Calu3 (cell line): Measurements from ENCODE around the gene MRTFA. TPM values are rescaled to one million over a fixed set of nuclear protein-coding genes. Genes with fewer than 3 reads are reported as not detected.

Source experiments
- BruUV-seq: library from RNA; stranded (reverse); fragments of 400-500 nt; replicated peaks from 2 replicates; lab custom pipeline; 2021; lab: Mats Ljungman, UMichigan
- CTCF ChIA-PET: fragments of 300-600 bp; sonication (Branson Sonifier 250); formaldehyde crosslinking; loops from one replicate; lab custom pipeline; 2022; ENCODE audit warnings: antibody characterized with exemption; lab: Charles Lee
- DNase-seq: peaks from one replicate; pipeline ENCODE4 v3.0.0; 2022
- H3K27ac Mint-ChIP-seq: one replicate; pipeline ENCODE4 v1.8.0; 2022; ENCODE audit warnings: mixed read lengths; ENCODE audit not compliant: unreplicated experiment
- H3K27me3 Mint-ChIP-seq: one replicate; pipeline ENCODE4 v1.8.0; 2022; ENCODE audit warnings: mixed read lengths; ENCODE audit not compliant: unreplicated experiment
- H3K36me3 Mint-ChIP-seq: one replicate; pipeline ENCODE4 v1.8.0; 2022; ENCODE audit warnings: mild to moderate bottlenecking, moderate library complexity, mixed read lengths; ENCODE audit not compliant: insufficient read depth, unreplicated experiment
- H3K4me1 Mint-ChIP-seq: one replicate; pipeline ENCODE4 v1.8.0; 2022; ENCODE audit warnings: mild to moderate bottlenecking, low read depth, mixed read lengths; ENCODE audit not compliant: unreplicated experiment
- H3K4me3 Mint-ChIP-seq: one replicate; pipeline ENCODE4 v1.8.0; 2022; ENCODE audit warnings: mild to moderate bottlenecking, low read depth, moderate library complexity, mixed read lengths; ENCODE audit not compliant: unreplicated experiment
- H3K9me3 Mint-ChIP-seq: one replicate; pipeline ENCODE4 v1.8.0; 2022; ENCODE audit warnings: low read depth, mixed read lengths; ENCODE audit not compliant: unreplicated experiment
- intact Hi-C: fragments of 100-400 bp; cut with micrococcal nuclease; formaldehyde crosslinking; loops from one replicate; pipeline ENCODE4 v1.10.0; 2022; ENCODE audit not compliant: unreplicated experiment
- total RNA-seq: library from RNA; stranded (reverse); gene quantifications from 2 replicates; pipeline ENCODE4 v1.2.3, GENCODE V29; 2022
- TF ChIP-seq, protein P1 (sequence below): fragments of 200-600 bp; IDR thresholded peaks from one replicate; pipeline ENCODE4 v1.8.0; 2022; ENCODE audit warnings: antibody characterized with exemption; ENCODE audit not compliant: unreplicated experiment

MRTFA gene
- total RNA-seq, 1 experiment from 2014 or later, result 54.1 TPM

DNA sequence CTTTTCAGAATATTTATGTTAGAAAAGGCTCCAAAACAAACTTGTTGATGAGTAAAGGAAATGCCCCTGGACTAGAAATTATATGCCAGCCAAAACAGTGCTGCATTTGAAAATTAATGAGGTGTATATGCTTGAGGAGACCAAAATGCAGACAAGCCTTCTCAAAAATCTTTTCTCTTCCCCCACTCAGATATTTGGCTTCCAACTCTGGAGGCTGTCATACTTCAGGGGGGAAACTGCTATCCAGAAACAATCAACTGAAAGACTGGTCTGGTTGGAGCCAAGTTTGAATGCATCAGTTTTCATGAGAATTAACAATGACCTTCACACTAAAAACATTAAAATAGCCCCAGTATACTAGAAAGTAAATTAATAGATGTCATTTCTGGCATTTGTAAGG, 167.9 kb downstream of the MRTFA start:
- no peaks in the 10 kb centered on the region for H3K9me3 Mint-ChIP-seq
- no peaks in the 10 kb centered on the region for H3K36me3 Mint-ChIP-seq
- CTCF ChIA-PET, result no interaction called here
- H3K27me3 Mint-ChIP-seq, result no peaks in the 10 kb centered on the region
- intact Hi-C loops, result no loop called here
- TF ChIP-seq, protein P1, sequence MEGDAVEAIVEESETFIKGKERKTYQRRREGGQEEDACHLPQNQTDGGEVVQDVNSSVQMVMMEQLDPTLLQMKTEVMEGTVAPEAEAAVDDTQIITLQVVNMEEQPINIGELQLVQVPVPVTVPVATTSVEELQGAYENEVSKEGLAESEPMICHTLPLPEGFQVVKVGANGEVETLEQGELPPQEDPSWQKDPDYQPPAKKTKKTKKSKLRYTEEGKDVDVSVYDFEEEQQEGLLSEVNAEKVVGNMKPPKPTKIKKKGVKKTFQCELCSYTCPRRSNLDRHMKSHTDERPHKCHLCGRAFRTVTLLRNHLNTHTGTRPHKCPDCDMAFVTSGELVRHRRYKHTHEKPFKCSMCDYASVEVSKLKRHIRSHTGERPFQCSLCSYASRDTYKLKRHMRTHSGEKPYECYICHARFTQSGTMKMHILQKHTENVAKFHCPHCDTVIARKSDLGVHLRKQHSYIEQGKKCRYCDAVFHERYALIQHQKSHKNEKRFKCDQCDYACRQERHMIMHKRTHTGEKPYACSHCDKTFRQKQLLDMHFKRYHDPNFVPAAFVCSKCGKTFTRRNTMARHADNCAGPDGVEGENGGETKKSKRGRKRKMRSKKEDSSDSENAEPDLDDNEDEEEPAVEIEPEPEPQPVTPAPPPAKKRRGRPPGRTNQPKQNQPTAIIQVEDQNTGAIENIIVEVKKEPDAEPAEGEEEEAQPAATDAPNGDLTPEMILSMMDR, result no peak
- H3K4me3 Mint-ChIP-seq, result no peak overlapping the region
- H3K4me1 Mint-ChIP-seq, result no peaks in the 10 kb centered on the region
- H3K27ac Mint-ChIP-seq, result no peak overlapping the region
- BruUV-seq, result no TSS peak
- DNase-seq, result no peak

DNA sequence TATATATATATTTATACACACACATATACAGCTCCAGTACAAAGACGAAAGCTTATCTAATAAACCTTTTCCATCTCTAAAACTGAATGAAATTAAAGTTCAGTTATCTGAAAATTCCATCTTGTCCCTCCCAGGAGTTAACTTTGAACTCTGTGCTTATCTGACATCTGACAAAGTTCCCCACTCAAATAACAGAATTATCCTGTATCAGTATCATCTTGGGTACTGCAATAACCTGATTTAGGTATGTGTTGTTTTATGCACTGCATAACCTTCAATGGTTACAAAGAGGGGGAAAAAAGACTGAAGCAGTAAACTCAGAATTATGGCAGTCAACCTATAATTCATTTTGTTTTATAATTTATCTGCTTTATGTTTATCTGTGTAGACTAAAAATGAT, 169.5 kb downstream of the MRTFA start:
- Mint-ChIP-seq H3K27me3 (no peaks in the 10 kb centered on the region), H3K36me3 (peaks cover 12% of the 10 kb centered on the region), H3K4me1 (no peaks in the 10 kb centered on the region), H3K27ac (no peak overlapping the region), H3K4me3 (no peak overlapping the region), H3K9me3 (no peaks in the 10 kb centered on the region)
- CTCF ChIA-PET, result interaction anchor here (0.7 kb wide), 1 partner anchor 242 kb away, joined by 3 read pairs; no protein-coding TSS in a partner anchor
- DNase-seq, result no peak
- TF ChIP-seq, protein P1, result no peak
- intact Hi-C loops, result no loop called here
- BruUV-seq, result no TSS peak

DNA sequence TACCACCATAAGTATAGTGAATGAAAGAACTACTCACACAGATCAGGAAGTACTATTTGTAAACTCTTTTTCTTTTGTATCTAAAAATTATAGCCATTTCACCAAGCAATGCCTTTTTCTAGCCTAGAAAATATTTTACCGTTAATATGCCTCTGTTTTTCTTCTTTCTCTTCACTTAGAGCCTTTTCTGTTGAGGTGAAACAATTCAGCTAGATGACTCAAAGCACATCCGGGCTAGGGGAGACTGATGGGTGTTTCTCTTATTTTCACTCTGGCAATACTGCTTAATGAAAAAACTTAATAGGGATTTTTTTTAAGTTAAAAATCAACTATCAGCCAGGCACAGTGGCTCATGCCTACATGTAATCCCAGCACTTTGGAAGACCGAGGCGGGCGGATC, 172.8 kb downstream of the MRTFA start:
- Mint-ChIP-seq H3K9me3 (no peaks in the 10 kb centered on the region), H3K4me3 (no peak overlapping the region), H3K27me3 (no peaks in the 10 kb centered on the region), H3K4me1 (no peaks in the 10 kb centered on the region), H3K36me3 (peaks cover 16% of the 10 kb centered on the region), H3K27ac (no peak overlapping the region)
- TF ChIP-seq, protein P1, result no peak
- CTCF ChIA-PET, result no interaction called here
- intact Hi-C loops, result no loop called here
- DNase-seq, result no peak
- no TSS peak for BruUV-seq

DNA sequence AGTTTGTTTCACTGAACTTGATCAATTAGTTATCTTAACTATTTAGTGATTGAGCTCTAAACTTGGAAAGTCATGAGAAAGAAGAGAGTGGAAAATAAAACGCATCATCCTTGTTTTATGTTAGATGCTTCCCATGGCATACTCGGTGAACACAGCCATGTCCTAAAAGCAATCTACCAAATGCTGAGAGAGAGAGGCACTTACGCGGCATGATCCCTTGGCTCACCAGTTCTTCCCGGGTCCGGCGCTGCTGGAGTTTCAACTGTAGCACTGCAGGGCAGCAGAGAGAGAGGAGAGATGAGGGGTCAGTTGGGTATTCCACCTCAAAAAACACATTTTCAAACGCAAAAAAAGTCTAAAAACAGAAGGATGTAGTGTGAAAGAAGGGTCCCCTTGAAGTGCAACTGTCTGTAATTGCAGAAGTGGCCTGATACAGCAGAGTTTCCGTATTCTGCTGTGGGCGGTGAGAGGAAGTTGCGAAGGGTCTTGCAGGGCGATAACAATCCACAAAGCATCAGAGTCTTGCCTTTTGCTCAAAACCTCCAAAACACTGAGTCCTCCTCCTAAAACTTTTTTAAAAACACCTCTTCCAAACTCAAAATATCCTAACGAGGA, 173.4 kb downstream of the MRTFA start:
- Mint-ChIP-seq H3K4me3 (no peak overlapping the region), H3K36me3 (peaks cover 21% of the 10 kb centered on the region), H3K27ac (no peak overlapping the region), H3K4me1 (no peaks in the 10 kb centered on the region), H3K27me3 (no peaks in the 10 kb centered on the region), H3K9me3 (no peaks in the 10 kb centered on the region)
- CTCF ChIA-PET, result no interaction called here
- TF ChIP-seq, protein P1, result no peak
- no peak for DNase-seq
- no TSS peak for BruUV-seq
- intact Hi-C loops, result no loop called here
